Psoas muscle (tissue), 8 donors: ENCODE data around the gene ABCC11. TPM values are rescaled to one million over a fixed set of nuclear protein-coding genes. Genes with fewer than 3 reads are reported as not detected.

Experiments used
- ATAC-seq, 4 donors: fragments of 200-7000 bp; cut with Tn5 transposase; one replicate each; pipeline ENCODE4 v1.9.1; 2020; ENCODE audit warnings: moderate library complexity in 3 of 4, mild to moderate bottlenecking in 2 of 4
- DNase-seq, 2 donors: peaks; one replicate each; pipeline ENCODE4 v3.0.0-alpha.2; 2020
- H3K27ac ChIP-seq: fragments of 200-600 bp; one replicate; pipeline ENCODE4 v1.8.0; 2022
- H3K27me3 ChIP-seq, 3 donors: fragments of 200-600 bp in 1 of 3; one replicate each; pipeline versions ENCODE4 v1.6.1 to v1.8.0; 2013 to 2022; ENCODE audit warnings: low read length in 2 of 3, mild to moderate bottlenecking in 2 of 3, moderate library complexity in 1 of 3; ENCODE audit not compliant: insufficient read depth in 3 of 3
- H3K36me3 ChIP-seq, 2 donors: fragments of 200-600 bp in 1 of 2; one replicate each; pipeline versions ENCODE4 v1.6.1 to v1.8.0; 2013 to 2022; ENCODE audit warnings: low read depth in 1 of 2, mild to moderate bottlenecking in 1 of 2, moderate library complexity in 1 of 2; ENCODE audit not compliant: insufficient read depth in 1 of 2
- H3K4me1 ChIP-seq: fragments of 200-600 bp; one replicate; pipeline ENCODE4 v1.8.0; 2022
- H3K4me3 ChIP-seq: fragments of 200-600 bp; one replicate; pipeline ENCODE4 v1.8.0; 2022; ENCODE audit warnings: mild to moderate bottlenecking
- H3K9me3 ChIP-seq: fragments of 200-600 bp; one replicate; pipeline ENCODE4 v1.8.0; 2022
- CTCF ChIP-seq: fragments of 200-600 bp; IDR thresholded peaks from one replicate; pipeline ENCODE4 v1.8.0; 2022; ENCODE audit warnings: antibody characterized with exemption
- WGBS, 3 donors: extraction: QIAGEN DNeasy Blood & Tissue Kit; methylation state at CpG; one replicate each; pipeline versions ENCODE4 v1.1.6 to v1.1.7; 2013; 5-methylcytosine and 5-hydroxymethylcytosine counted together
- intact Hi-C, 2 donors: fragments of 100-400 bp; cut with DNase I; formaldehyde crosslinking; loops; one replicate each; pipeline versions ENCODE4 v1.11.0 to v1.14.2; 2022
- polyA plus RNA-seq, 3 donors: library from polyadenylated mRNA; stranded (reverse); fragments of 200-250 nt; gene quantifications; one replicate each; pipeline ENCODE4 v1.2.3, GENCODE V29; 2013
- total RNA-seq, 4 donors: library from RNA; stranded (reverse); fragmentation: NEBNext Ultra II Directional in 2 of 4; extraction: Animal tissue kit (Norgen Biotek cat#: 25700) in 2 of 4; gene quantifications; one replicate each; pipeline versions ENCODE4 v1.2.1 to v1.2.4, GENCODE V29; 2021 to 2023
- donor health status: healthy with polysubstance abuse.
- donor health status: DM: no; HTN: no; CAD: no; lungs with moderate emphysema.
- donor health status: Bipolar disorder and iron deficiency.
- donor health status: healthy.
- donor health status: DM: yes; HTN: yes; CAD: no.
- donor health status: DM: no; HTN: no; CAD: no.
- donor health status: DM: no; HTN: no; CAD: no.
- donor health status: DM: yes; HTN: yes; CAD: no.

Gene ABCC11
- total and polyA plus RNA-seq, 7 donors: 0.05 to 0.22 (median 0.15) TPM; not detected in 1

- Histone ChIP-seq H3K36me3 (no peaks in the 10 kb centered on the region), H3K4me1 (peaks cover 7% of the 10 kb centered on the region), H3K4me3 (no peak overlapping the region), H3K9me3 (no peaks in the 10 kb centered on the region), H3K27me3 (no peaks in the 10 kb centered on the region), H3K27ac (no peak overlapping the region)
- intact Hi-C loops: no loop called here
- DNase-seq (no peak), ATAC-seq (no peak)
- 69 to 82% (median 70%) methylated on average over 5 of the region's 5 CpGs for WGBS, 3 donors
- no peak for TF ChIP-seq CTCF
Observed at GRCh38 chr16:48121276-48121675, 126.1 kb downstream of the ABCC11 start.

- no peak overlapping the region for H3K4me3 ChIP-seq
- WGBS, 3 donors: 83 to 92% (median 88%) methylated on average over 2 of the region's 2 CpGs
Observed at GRCh38 chr16:48118841-48119240, 128.5 kb downstream of the ABCC11 start.

GRCh38 chr16:48117217-48118105, 129.9 kb downstream of the ABCC11 start:
- 66 to 69% (median 68%) methylated on average over 22 of the region's 22 CpGs for WGBS, 3 donors
- H3K36me3 ChIP-seq: no peaks in the 10 kb centered on the region
- no peak overlapping the region for H3K27ac ChIP-seq
- H3K27me3 ChIP-seq: no peaks in the 10 kb centered on the region
- peaks cover 10% of the 10 kb centered on the region for H3K4me1 ChIP-seq
- no peaks in the 10 kb centered on the region for H3K9me3 ChIP-seq
- intact Hi-C loops: no loop called here
- DNase-seq: peak; percentile 41 to 64
- peak in 3 of 4 donors; percentile 60 to 68 (median 66) for ATAC-seq
- no peak overlapping the region for H3K4me3 ChIP-seq
- TF ChIP-seq CTCF: peak; percentile 37

More at GRCh38 chr16:48118841-48119240, 128.5 kb downstream of the ABCC11 start:
- intact Hi-C loops: no loop called here
- ATAC-seq (no peak), DNase-seq (no peak)
- no peak overlapping the region for H3K27ac ChIP-seq
- no peaks in the 10 kb centered on the region for H3K9me3 ChIP-seq
- no peaks in the 10 kb centered on the region for H3K36me3 ChIP-seq
- TF ChIP-seq CTCF: no peak
- peaks cover 5% of the 10 kb centered on the region for H3K4me1 ChIP-seq
- H3K27me3 ChIP-seq: no peaks in the 10 kb centered on the region

Other genes with a start within 250 kb of the ABCC11 start
- gene ABCC12, start 91.5 kb downstream of the ABCC11 start, total RNA-seq: under 1 TPM; 0.23 to 0.94 (median 0.46) TPM
- under 1 TPM; 0.07 to 0.51 (median 0.10) TPM for gene ABCC12, start 91.5 kb downstream of the ABCC11 start, polyA plus RNA-seq
- 10 to 100 TPM; 46.5 to 68.0 (median 59.3) TPM for gene LONP2, start 3.2 kb downstream of the ABCC11 start, total RNA-seq
- 10 to 100 TPM; 15.2 to 32.8 (median 16.4) TPM for gene LONP2, start 3.2 kb downstream of the ABCC11 start, polyA plus RNA-seq
- 10 to 100 TPM; 16.2 to 26.0 (median 18.6) TPM for gene SIAH1, start 137.9 kb upstream of the ABCC11 start, total RNA-seq
- gene SIAH1, start 137.9 kb upstream of the ABCC11 start, polyA plus RNA-seq: 10 to 100 TPM; 10.4 to 19.0 (median 16.2) TPM